Mammary epithelial cell (primary cell): ENCODE results near the gene BCL2L1.

Source experiments
- EZH2 ChIP-seq: IDR thresholded peaks from 2 replicates; pipeline ENCODE4 v1.6.1; 2012; ENCODE audit warnings: low read length, inconsistent platforms, borderline replicate concordance
- TF ChIP-seq, protein P1 (sequence below), 2 donors: IDR thresholded peaks in 1 of 2; conservative IDR thresholded peaks in 1 of 2; 2 replicates each; pipeline ENCODE4 v1.5.1; 2011 to 2012; ENCODE audit warnings: inconsistent platforms in 2 of 2, low read length in 2 of 2, mild to moderate bottlenecking in 2 of 2, control low read depth in 1 of 2, low read depth in 1 of 2; ENCODE audit not compliant: insufficient read depth in 1 of 2; ENCODE audit errors: extremely low read depth in 1 of 2

DNA sequence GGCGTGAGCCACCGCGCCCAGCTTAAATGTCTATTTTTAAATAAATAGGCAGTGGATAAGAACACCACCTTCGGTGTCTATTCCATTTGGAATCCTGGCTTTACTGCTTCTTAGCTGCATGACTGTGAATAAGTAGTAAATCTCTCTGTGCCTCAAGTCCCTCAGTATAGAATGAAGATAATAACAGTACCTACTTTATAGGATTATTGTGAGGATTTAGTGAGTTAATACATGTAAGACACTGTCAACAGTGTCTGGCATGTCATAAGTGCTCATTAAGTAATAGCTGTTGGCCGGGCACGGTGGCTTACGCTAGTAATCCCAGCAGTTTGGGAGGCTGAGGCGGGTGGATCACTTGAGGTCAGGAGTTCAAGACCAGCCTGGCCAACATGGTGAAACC, 26.6 kb upstream of the BCL2L1 start:
- TF ChIP-seq, protein P1, sequence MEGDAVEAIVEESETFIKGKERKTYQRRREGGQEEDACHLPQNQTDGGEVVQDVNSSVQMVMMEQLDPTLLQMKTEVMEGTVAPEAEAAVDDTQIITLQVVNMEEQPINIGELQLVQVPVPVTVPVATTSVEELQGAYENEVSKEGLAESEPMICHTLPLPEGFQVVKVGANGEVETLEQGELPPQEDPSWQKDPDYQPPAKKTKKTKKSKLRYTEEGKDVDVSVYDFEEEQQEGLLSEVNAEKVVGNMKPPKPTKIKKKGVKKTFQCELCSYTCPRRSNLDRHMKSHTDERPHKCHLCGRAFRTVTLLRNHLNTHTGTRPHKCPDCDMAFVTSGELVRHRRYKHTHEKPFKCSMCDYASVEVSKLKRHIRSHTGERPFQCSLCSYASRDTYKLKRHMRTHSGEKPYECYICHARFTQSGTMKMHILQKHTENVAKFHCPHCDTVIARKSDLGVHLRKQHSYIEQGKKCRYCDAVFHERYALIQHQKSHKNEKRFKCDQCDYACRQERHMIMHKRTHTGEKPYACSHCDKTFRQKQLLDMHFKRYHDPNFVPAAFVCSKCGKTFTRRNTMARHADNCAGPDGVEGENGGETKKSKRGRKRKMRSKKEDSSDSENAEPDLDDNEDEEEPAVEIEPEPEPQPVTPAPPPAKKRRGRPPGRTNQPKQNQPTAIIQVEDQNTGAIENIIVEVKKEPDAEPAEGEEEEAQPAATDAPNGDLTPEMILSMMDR (conservative IDR thresholded peaks at IDR 0.05 in 1 of 2, IDR thresholded peaks at IDR 0.05 in 1 of 2; ENCODE audit: extremely low read depth in 1 of 2, insufficient read depth in 1 of 2, low read depth in 1 of 2, low read length in 2 of 2): no peak
- TF ChIP-seq EZH2: no peak
